Parathyroid adenoma (tissue), 2 donors: ENCODE data around the gene SRSF12.
A peak's percentile ranks its signal among the peaks of the same experiment; 100 is the strongest.

ENCODE experiments used
- H2AFZ ChIP-seq: fragments of 300-600 bp; sonication (generic); one replicate; pipeline ENCODE4 v1.7.0; 2017; ENCODE audit warnings: antibody characterized with exemption, mild to moderate bottlenecking
- H3K27ac ChIP-seq: fragments of 300-600 bp; sonication (generic); one replicate; pipeline ENCODE4 v1.7.0; 2017
- H3K27me3 ChIP-seq: fragments of 300-600 bp; sonication (generic); one replicate; pipeline ENCODE4 v1.7.0; 2017; ENCODE audit warnings: low read length; ENCODE audit not compliant: control insufficient read depth, insufficient read depth
- H3K36me3 ChIP-seq: fragments of 300-600 bp; sonication (generic); one replicate; pipeline ENCODE4 v1.7.0; 2017; ENCODE audit warnings: low read length; ENCODE audit not compliant: control insufficient read depth, insufficient read depth
- H3K4me1 ChIP-seq: fragments of 300-600 bp; sonication (generic); one replicate; pipeline ENCODE4 v1.7.0; 2017; ENCODE audit warnings: control low read depth
- H3K4me2 ChIP-seq: fragments of 300-600 bp; sonication (generic); one replicate; pipeline ENCODE4 v1.7.0; 2017; ENCODE audit warnings: low read length
- H3K4me3 ChIP-seq: fragments of 300-600 bp; sonication (generic); one replicate; pipeline ENCODE4 v1.7.0; 2017; ENCODE audit warnings: low read depth, low read length
- H3K79me2 ChIP-seq: fragments of 300-600 bp; sonication (generic); one replicate; pipeline ENCODE4 v1.7.0; 2017; ENCODE audit warnings: control low read depth
- H3K9ac ChIP-seq: fragments of 300-600 bp; sonication (generic); one replicate; pipeline ENCODE4 v1.7.0; 2017; ENCODE audit warnings: mild to moderate bottlenecking
- H3K9me3 ChIP-seq: fragments of 300-600 bp; sonication (generic); one replicate; pipeline ENCODE4 v1.7.0; 2017; ENCODE audit warnings: low read length; ENCODE audit not compliant: control insufficient read depth
- CTCF ChIP-seq: fragments of 300-600 bp; sonication (generic); IDR thresholded peaks from one replicate; pipeline ENCODE4 v1.7.0; 2017; ENCODE audit warnings: antibody characterized with exemption, mild to moderate bottlenecking
- donor health status: primary hyperparathyroidism.

SRSF12 gene

GRCh38 chr6:89154131-89154530, 36.3 kb upstream of the SRSF12 start:
- Histone ChIP-seq H3K27ac (no peak overlapping the region), H3K36me3 (no peaks in the 10 kb centered on the region), H3K9me3 (no peaks in the 10 kb centered on the region), H3K4me1 (peaks cover 5% of the 10 kb centered on the region), H3K4me2 (no peak overlapping the region), H2AFZ (no peak overlapping the region), H3K79me2 (peaks cover 2% of the 10 kb centered on the region), H3K9ac (no peak overlapping the region), H3K27me3 (no peaks in the 10 kb centered on the region), H3K4me3 (no peak overlapping the region)
- no peak for TF ChIP-seq CTCF

GRCh38 chr6:89148016-89148750, 30.3 kb upstream of the SRSF12 start:
- H3K36me3 ChIP-seq = no peaks in the 10 kb centered on the region
- no peak overlapping the region for H3K4me3 ChIP-seq
- H3K9me3 ChIP-seq = no peaks in the 10 kb centered on the region
- peaks cover 11% of the 10 kb centered on the region for H3K4me1 ChIP-seq
- no peak overlapping the region for H3K27ac ChIP-seq
- no peak overlapping the region for H3K9ac ChIP-seq
- H2AFZ ChIP-seq = no peak overlapping the region
- no peaks in the 10 kb centered on the region for H3K79me2 ChIP-seq
- no peak overlapping the region for H3K4me2 ChIP-seq
- no peaks in the 10 kb centered on the region for H3K27me3 ChIP-seq
- TF ChIP-seq CTCF = no peak

- Histone ChIP-seq H3K27ac (peak overlapping the region; percentile 87), H3K9me3 (no peaks in the 10 kb centered on the region), H3K4me2 (peak overlapping the region; percentile 87), H3K79me2 (no peaks in the 10 kb centered on the region), H3K27me3 (no peaks in the 10 kb centered on the region), H3K36me3 (no peaks in the 10 kb centered on the region), H2AFZ (peak overlapping the region; percentile 97), H3K4me3 (peak overlapping the region; percentile 60), H3K4me1 (peaks cover 10% of the 10 kb centered on the region), H3K9ac (peak overlapping the region; percentile 69)
- TF ChIP-seq CTCF = no peak
Observed at GRCh38 chr6:89146718-89147700, 29.1 kb upstream of the SRSF12 start.

- Histone ChIP-seq H3K4me2 (peak within 1 kb of the TSS; percentile 87), H3K9me3 (no peaks in the 10 kb centered on the region), H3K4me1 (peaks cover 5% of the 10 kb centered on the region), H3K27me3 (no peaks in the 10 kb centered on the region), H2AFZ (peak within 1 kb of the TSS; percentile 97), H3K36me3 (no peaks in the 10 kb centered on the region), H3K27ac (peak within 1 kb of the TSS; percentile 87), H3K4me3 (peak within 1 kb of the TSS; percentile 60), H3K79me2 (no peaks in the 10 kb centered on the region), H3K9ac (peak within 1 kb of the TSS; percentile 69)
- no peak for TF ChIP-seq CTCF
Observed at GRCh38 chr6:89145956-89146717, 28.3 kb upstream of the SRSF12 start, which contains the start of gene PM20D2. Gene PM20D2, plus strand, starts transcription at chr6:89146055. Its CDS starts 90 bp downstream, at chr6:89146145.
